Right lobe of liver (tissue), 6 donors: ENCODE measurements around the gene ARID4B. TPM values are rescaled to one million over a fixed set of nuclear protein-coding genes. Genes with fewer than 3 reads are reported as not detected.
"Not testable (repeated sequence)": the region's sequence is repeated elsewhere in the genome, so short reads cannot be mapped to it uniquely, and the experiment has no call there.

Experiments used
- ATAC-seq, 4 donors: fragments of 200-7000 bp; cut with Tn5 transposase; one replicate each; pipeline ENCODE4 v1.9.1; 2020; ENCODE audit warnings: mild to moderate bottlenecking in 4 of 4, moderate library complexity in 4 of 4
- DNase-seq, 3 donors: peaks; one replicate each; pipeline ENCODE4 v3.0.0-alpha.2; 2020
- H3K27ac ChIP-seq, 3 donors: fragments of 200-600 bp; one replicate each; pipeline ENCODE4 v1.8.0; 2022
- H3K27me3 ChIP-seq, 2 donors: fragments of 200-600 bp; one replicate each; pipeline ENCODE4 v1.8.0; 2022
- H3K36me3 ChIP-seq, 4 donors: fragments of 200-600 bp; sonication (generic) in 1 of 4; one replicate each; pipeline versions ENCODE4 v1.5.1 to v1.8.0; 2017 to 2022; ENCODE audit warnings: control low read depth in 1 of 4
- H3K4me1 ChIP-seq, 4 donors: fragments of 200-600 bp; sonication (generic) in 1 of 4; one replicate each; pipeline versions ENCODE4 v1.5.1 to v1.8.0; 2017 to 2022; ENCODE audit warnings: control low read depth in 1 of 4
- H3K4me3 ChIP-seq, 3 donors: fragments of 200-600 bp; one replicate each; pipeline ENCODE4 v1.8.0; 2022
- H3K9me3 ChIP-seq, 4 donors: fragments of 200-600 bp; sonication (generic) in 1 of 4; one replicate each; pipeline versions ENCODE4 v1.5.1 to v1.8.0; 2017 to 2022; ENCODE audit warnings: control low read depth in 1 of 4
- POLR2A ChIP-seq: fragments of 450-650 bp; IDR thresholded peaks from one replicate; pipeline ENCODE4 v1.6.1; 2017; ENCODE audit warnings: antibody characterized with exemption, mild to moderate bottlenecking
- WGBS: methylation state at CpG from one replicate; pipeline ENCODE4 v1.1.6; 2018; ENCODE audit warnings: low coverage, low lambda C conversion rate; ENCODE audit not compliant: insufficient coverage; ENCODE audit errors: missing lambda C conversion rate; 5-methylcytosine and 5-hydroxymethylcytosine counted together
- intact Hi-C, 2 donors: fragments of 100-400 bp; cut with DNase I; formaldehyde crosslinking; loops; one replicate each; pipeline versions ENCODE4 v1.11.2 to v1.14.1; 2022
- total RNA-seq, 6 experiments: library from RNA; depleted of rRNA in 2 of 6; stranded (reverse); fragments of >200 nt in 2 of 6; fragmentation: NEBNext Ultra II Directional in 3 of 6; extraction: Animal tissue kit (Norgen Biotek cat#: 25700) in 3 of 6; gene quantifications; one replicate each; pipeline versions ENCODE4 v1.1.0 to v1.2.4, GENCODE V29; 2016 to 2023
- TF ChIP-seq, protein P1 (sequence below), 4 donors: fragments of 200-600 bp in 3 of 4; fragments of 450-650 bp in 1 of 4; IDR thresholded peaks; one replicate each; pipeline versions ENCODE4 v1.5.1 to v1.8.0; 2016 to 2022; ENCODE audit warnings: antibody characterized with exemption in 4 of 4, mild to moderate bottlenecking in 2 of 4
- donor health status: DM: no; HTN: yes; CAD: no.
- donor health status: DM: no; HTN: no; CAD: no.
- donor health status: DM: no; HTN: no; CAD: no.
- donor health status: DM: no; HTN: yes; CAD: no.
- donor health status: DM: no; HTN: yes; CAD: no.

The ARID4B gene
- total RNA-seq, 6 experiments from 2014 or later, result 8.0 to 16.2 (median 11.4) TPM

DNA sequence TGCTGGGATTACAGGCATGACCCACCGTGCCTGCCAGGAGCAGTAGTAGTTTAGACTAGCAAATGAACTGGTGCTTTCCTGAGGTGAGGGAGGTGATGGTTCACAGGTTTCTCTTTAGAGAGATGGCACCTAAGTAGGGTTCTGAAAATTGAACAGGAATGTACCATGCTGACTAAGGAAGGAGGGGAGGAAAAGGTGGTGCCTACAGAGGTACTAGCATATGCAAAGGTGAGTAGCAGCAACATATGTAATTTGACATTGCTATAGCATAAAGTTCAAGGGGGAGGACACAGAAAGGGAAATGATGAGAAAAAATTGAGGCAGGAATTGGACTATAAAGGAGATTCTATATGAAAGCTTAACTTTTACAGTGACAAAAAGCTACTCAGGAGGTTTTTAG is 101.0 kb downstream of the ARID4B start:
- 100% methylated on average over 1 of the region's 1 CpG for WGBS
- Histone ChIP-seq H3K9me3 (no peaks in the 10 kb centered on the region), H3K36me3 (peaks cover 0 to 48% (median 2%) of the 10 kb centered on the region in 4 donors), H3K4me1 (no peaks in the 10 kb centered on the region), H3K4me3 (no peak overlapping the region), H3K27me3 (no peaks in the 10 kb centered on the region), H3K27ac (no peak overlapping the region)
- TF ChIP-seq, protein P1, sequence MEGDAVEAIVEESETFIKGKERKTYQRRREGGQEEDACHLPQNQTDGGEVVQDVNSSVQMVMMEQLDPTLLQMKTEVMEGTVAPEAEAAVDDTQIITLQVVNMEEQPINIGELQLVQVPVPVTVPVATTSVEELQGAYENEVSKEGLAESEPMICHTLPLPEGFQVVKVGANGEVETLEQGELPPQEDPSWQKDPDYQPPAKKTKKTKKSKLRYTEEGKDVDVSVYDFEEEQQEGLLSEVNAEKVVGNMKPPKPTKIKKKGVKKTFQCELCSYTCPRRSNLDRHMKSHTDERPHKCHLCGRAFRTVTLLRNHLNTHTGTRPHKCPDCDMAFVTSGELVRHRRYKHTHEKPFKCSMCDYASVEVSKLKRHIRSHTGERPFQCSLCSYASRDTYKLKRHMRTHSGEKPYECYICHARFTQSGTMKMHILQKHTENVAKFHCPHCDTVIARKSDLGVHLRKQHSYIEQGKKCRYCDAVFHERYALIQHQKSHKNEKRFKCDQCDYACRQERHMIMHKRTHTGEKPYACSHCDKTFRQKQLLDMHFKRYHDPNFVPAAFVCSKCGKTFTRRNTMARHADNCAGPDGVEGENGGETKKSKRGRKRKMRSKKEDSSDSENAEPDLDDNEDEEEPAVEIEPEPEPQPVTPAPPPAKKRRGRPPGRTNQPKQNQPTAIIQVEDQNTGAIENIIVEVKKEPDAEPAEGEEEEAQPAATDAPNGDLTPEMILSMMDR (IDR thresholded peaks at IDR 0.05), result no peak
- TF ChIP-seq POLR2A, result no peak
- DNase-seq (no peak), ATAC-seq (no peak)
- intact Hi-C loops, result no loop called here

DNA sequence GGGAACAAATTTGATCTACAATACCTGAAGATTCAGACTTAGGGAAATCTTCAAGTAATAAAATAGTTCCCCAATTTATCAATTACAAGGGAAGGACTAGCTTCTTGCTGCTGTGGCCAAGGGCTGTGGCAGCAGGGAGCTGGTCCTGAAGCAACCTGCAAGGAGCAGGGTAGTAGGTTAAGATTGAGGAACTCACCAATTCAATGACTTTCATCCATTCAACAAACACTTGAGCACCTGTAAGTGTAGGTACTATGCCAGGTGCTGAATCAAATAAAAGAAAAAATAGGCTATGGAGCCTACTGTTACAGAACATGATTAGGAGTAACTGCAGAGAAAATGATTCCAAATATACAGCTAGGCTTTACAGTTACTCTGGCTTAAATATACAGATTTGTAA is 102.7 kb downstream of the ARID4B start:
- Histone ChIP-seq H3K4me1 (no peaks in the 10 kb centered on the region), H3K4me3 (no peak overlapping the region), H3K9me3 (no peaks in the 10 kb centered on the region), H3K36me3 (peaks cover 0 to 60% (median 4%) of the 10 kb centered on the region in 4 donors), H3K27ac (no peak overlapping the region), H3K27me3 (no peaks in the 10 kb centered on the region)
- TF ChIP-seq, protein P1 (IDR thresholded peaks at IDR 0.05), result no peak
- TF ChIP-seq POLR2A, result no peak
- ATAC-seq, result no peak
- intact Hi-C loops, result no loop called here
- DNase-seq, result no peak

DNA sequence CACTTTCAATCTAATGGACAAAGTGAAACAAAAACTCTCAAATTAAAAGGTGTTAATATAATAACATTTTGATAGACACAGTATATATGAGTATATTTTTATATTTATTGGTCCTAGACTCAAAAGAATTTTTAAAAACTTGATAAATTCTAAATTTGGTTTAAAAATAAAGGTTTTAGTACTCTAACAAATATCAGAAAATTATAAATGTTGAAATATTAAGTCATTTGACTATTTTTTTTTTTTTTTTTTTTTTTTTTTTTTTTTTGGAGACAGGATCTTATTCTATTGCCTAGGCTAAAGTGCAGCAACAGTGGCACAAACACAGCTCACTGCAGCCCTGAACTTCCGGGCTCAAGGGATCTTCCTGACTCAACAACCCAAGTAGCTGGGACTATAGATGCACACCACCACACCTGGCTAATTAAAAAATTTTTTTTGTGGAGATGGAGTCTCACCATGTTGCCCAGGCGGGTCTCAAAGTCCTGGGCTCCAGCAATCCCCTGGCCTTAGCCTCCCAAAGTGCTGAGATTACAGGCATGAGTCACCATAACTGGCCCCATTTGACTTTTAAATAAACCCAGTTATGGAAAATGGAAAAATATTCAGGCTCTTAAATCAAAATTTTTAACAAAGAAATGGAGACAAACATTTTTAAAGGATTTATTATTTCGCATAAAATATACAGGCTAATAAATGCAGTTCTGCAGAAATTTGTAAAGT is 106.2 kb downstream of the ARID4B start:
- Histone ChIP-seq H3K36me3 (peaks cover 0 to 41% (median 4%) of the 10 kb centered on the region in 4 donors), H3K9me3 (no peaks in the 10 kb centered on the region), H3K27me3 (no peaks in the 10 kb centered on the region), H3K4me1 (no peaks in the 10 kb centered on the region), H3K27ac (no peak overlapping the region), H3K4me3 (no peak overlapping the region)
- intact Hi-C loops, result no loop called here
- WGBS, result 100% methylated on average over 3 of the region's 3 CpGs
- DNase-seq (no peak), ATAC-seq (no peak)
- TF ChIP-seq, protein P1 (IDR thresholded peaks at IDR 0.05), result no peak

DNA sequence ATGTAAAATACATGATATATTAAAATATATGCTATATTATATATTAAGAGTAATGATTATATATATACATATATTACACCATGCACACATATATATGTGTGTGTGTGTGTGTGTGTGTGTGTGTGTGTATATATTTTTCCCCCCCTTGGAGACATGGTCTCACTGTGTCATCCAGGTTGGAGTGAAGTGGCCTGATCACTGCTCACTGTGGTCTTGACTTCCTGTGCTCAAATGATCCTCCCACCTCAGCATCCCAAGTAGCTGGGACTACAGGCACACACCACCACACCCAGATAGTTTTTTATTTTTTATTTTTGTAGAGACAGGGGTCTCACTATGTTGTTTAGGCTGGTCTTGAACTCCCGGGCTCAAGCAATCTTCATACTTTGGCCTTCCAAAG is 112.5 kb downstream of the ARID4B start:
- Histone ChIP-seq H3K9me3 (no peaks in the 10 kb centered on the region), H3K4me3 (no peak overlapping the region), H3K27ac (no peak overlapping the region), H3K27me3 (no peaks in the 10 kb centered on the region), H3K36me3 (peaks cover 0 to 31% (median under 1%) of the 10 kb centered on the region in 4 donors), H3K4me1 (no peaks in the 10 kb centered on the region)
- 100% methylated on average over 1 of the region's 1 CpG for WGBS
- TF ChIP-seq POLR2A, result no peak
- TF ChIP-seq, protein P1 (IDR thresholded peaks at IDR 0.05), result no peak
- intact Hi-C loops, result no loop called here
- ATAC-seq (no peak), DNase-seq (no peak)

DNA sequence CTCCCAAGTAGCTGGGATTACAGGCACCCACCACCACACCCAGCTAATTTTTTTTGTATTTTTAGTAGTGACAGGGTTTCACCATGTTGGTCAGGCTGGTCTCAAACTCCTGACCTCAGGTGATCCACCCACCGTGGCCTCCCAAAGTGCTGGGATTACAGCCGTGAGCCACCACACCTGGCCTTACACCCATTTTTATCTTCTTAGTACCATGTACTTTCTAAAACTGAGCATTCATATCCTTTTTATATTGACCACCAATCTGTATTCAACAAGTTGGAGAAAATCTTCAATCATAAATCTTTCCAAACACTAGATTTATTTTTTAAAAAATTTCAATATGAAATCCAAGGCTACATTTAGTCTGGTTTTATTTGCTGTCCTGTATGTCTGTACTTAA is 113.0 kb downstream of the ARID4B start:
- peaks cover 0 to 31% (median 1%) of the 10 kb centered on the region in 4 donors for H3K36me3 ChIP-seq
- H3K4me3 ChIP-seq, DNase-seq, ATAC-seq, H3K4me1 ChIP-seq, H3K27ac ChIP-seq, intact Hi-C loops, H3K27me3 ChIP-seq, H3K9me3 ChIP-seq: not testable (repeated sequence)
- WGBS, result 85% methylated on average over 2 of the region's 2 CpGs
